T-cell (primary cell): ENCODE results near the gene PLXNA2. TPM values are rescaled to one million over a fixed set of nuclear protein-coding genes. Genes with fewer than 3 reads are reported as not detected.

ENCODE experiments used
- ATAC-seq, 4 experiments: fragments of 200-7000 bp in 3 of 4; fragments of 150-1000 bp in 1 of 4; cut with Tn5 transposase; replicated peaks in 1 of 4; 1 replicate in 3 of 4; 2 replicates in 1 of 4; pipeline ENCODE4 v1.10.0; 2021; ENCODE audit warnings: moderate library complexity in 3 of 4, mild to moderate bottlenecking in 2 of 4, moderate number of reproducible peaks in 1 of 4
- CTCF ChIA-PET, 2 donors: fragments of 300-600 bp; sonication (Branson Sonifier 250); formaldehyde crosslinking; loops; one replicate each; lab custom pipeline; 2022; ENCODE audit warnings: antibody characterized with exemption in 2 of 2; lab: Charles Lee
- POLR2A ChIA-PET, 2 donors: fragments of 300-600 bp; sonication (Branson Sonifier 250); formaldehyde crosslinking; loops; one replicate each; lab custom pipeline; 2022; ENCODE audit warnings: antibody characterized with exemption in 2 of 2; lab: Charles Lee
- DNase-seq, 35 experiments: peaks; one replicate each; pipeline versions ENCODE4 v3.0.0 to v3.0.0-alpha.2; 2013 to 2023
- H3K27ac ChIP-seq: one replicate; pipeline ENCODE4 v1.5.1; 2013; ENCODE audit warnings: low read length
- H3K27me3 ChIP-seq, 2 experiments: replicated peaks in 1 of 2; 1 replicate in 1 of 2; 2 replicates in 1 of 2; pipeline versions ENCODE4 v1.6.1 to v1.7.0; 2013; ENCODE audit warnings: low read length in 1 of 2, mixed read lengths in 1 of 2; ENCODE audit not compliant: control insufficient read depth in 2 of 2, insufficient read depth in 2 of 2; ENCODE audit errors: extremely low read depth in 1 of 2
- H3K36me3 ChIP-seq, 2 donors: 1 replicate in 1 of 2; 2 replicates in 1 of 2; pipeline versions ENCODE4 v1.6.1 to v1.7.0; 2013; ENCODE audit warnings: low read length in 1 of 2; ENCODE audit not compliant: control insufficient read depth in 2 of 2, insufficient read depth in 1 of 2; ENCODE audit errors: extremely low read depth in 1 of 2
- H3K4me1 ChIP-seq, 2 experiments: 1 replicate in 1 of 2; 2 replicates in 1 of 2; pipeline versions ENCODE4 v1.6.1 to v1.7.0; 2013; ENCODE audit warnings: low read length in 2 of 2, mixed read lengths in 1 of 2; ENCODE audit not compliant: insufficient read depth in 2 of 2, control insufficient read depth in 1 of 2; ENCODE audit errors: extremely low read depth in 1 of 2
- H3K4me3 ChIP-seq, 2 donors: 1 replicate in 1 of 2; 2 replicates in 1 of 2; pipeline versions ENCODE4 v1.5.1 to v1.7.0; 2013; ENCODE audit warnings: mild to moderate bottlenecking in 2 of 2, low read length in 1 of 2, moderate library complexity in 1 of 2; ENCODE audit not compliant: control insufficient read depth in 1 of 2; ENCODE audit errors: extremely low read depth in 1 of 2
- H3K9me3 ChIP-seq: 2 replicates; pipeline ENCODE4 v1.7.0; 2013
- H3K27ac Mint-ChIP-seq, 2 donors: one replicate each; pipeline ENCODE4 v1.8.0; 2020 to 2021; ENCODE audit warnings: mild to moderate bottlenecking in 2 of 2, mixed read lengths in 2 of 2
- H3K27me3 Mint-ChIP-seq, 2 donors: one replicate each; pipeline ENCODE4 v1.8.0; 2021 to 2022; ENCODE audit warnings: mixed read lengths in 2 of 2
- H3K36me3 Mint-ChIP-seq: one replicate; pipeline ENCODE4 v1.8.0; 2021; ENCODE audit warnings: mixed read lengths
- H3K4me1 Mint-ChIP-seq, 3 donors: one replicate each; pipeline ENCODE4 v1.8.0; 2020 to 2022; ENCODE audit warnings: mixed read lengths in 3 of 3, mild to moderate bottlenecking in 1 of 3
- H3K4me3 Mint-ChIP-seq, 3 donors: one replicate each; pipeline ENCODE4 v1.8.0; 2020 to 2022; ENCODE audit warnings: mild to moderate bottlenecking in 3 of 3, mixed read lengths in 3 of 3, moderate library complexity in 3 of 3
- H3K9me3 Mint-ChIP-seq, 3 donors: one replicate each; pipeline ENCODE4 v1.8.0; 2020 to 2022; ENCODE audit warnings: mixed read lengths in 3 of 3
- WGBS: methylation state at CpG from one replicate; pipeline ENCODE4 v1.1.5; 2013; ENCODE audit warnings: missing lambda C conversion rate; ENCODE audit not compliant: insufficient coverage; 5-methylcytosine and 5-hydroxymethylcytosine counted together
- total RNA-seq, 35 experiments: library from RNA in 6 of 35; stranded (reverse) in 6 of 35; fragments of 120-200 nt in 1 of 35; gene quantifications; one replicate each; pipeline versions ENCODE4 v1.2.1 to v1.2.4 and lab custom pipeline; 2013 to 2026

PLXNA2 gene
- total RNA-seq, 5 donors from 2014 or later (not counting 1 experiment from before 2014, with no cell fraction given), result 1.3 to 2.6 (median 2.2) TPM

DNA sequence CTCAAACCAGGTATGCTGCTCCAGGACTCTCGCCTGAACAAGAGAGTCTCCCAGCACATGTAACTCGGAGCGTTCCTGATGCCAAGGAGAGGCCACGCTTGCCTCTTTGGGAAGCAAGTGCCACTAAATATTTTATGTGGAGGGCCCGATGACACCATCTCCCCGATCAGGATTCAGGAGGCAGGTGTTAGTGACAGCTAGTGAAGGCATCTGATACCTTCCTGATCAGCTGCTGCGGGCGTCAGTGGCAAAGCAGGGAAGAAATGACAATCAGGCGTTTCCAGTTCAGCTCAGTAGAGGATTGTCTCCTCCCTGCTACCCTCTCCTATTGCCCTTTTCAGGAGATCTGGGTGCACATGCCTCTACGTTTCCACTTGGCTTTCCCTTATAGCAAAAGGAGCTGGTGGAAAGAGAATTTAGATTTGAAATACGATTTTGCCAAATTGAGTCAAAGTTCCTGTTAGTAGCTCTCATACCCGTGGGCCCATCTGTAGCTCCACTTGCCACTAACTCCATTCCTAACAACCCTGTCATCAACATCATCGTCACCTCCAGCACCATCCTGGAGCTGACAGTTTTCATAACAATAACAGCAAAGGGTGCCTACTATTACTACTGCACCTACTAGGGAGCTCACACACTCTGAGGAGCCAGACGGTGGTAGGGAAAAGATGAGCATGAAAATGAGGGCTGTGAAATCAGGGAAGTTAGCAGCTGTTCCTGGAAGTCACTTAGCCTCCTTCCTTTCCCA, 21.6 kb downstream of the PLXNA2 start:
- no peak overlapping the region for H3K4me3 Mint-ChIP-seq
- ATAC-seq, result no peak
- Histone ChIP-seq H3K27me3 (peaks cover 0 to 21% of the 10 kb centered on the region in 2 experiments), H3K4me3 (no peak overlapping the region), H3K36me3 (no peaks in the 10 kb centered on the region), H3K27ac (no peak overlapping the region), H3K9me3 (no peaks in the 10 kb centered on the region), H3K4me1 (no peaks in the 10 kb centered on the region)
- DNase-seq, result no peak
- no peaks in the 10 kb centered on the region for H3K36me3 Mint-ChIP-seq
- H3K9me3 Mint-ChIP-seq, result no peaks in the 10 kb centered on the region
- ChIA-PET CTCF (no interaction called here), POLR2A (no interaction called here)
- 86% methylated on average over 4 of the region's 14 CpGs for WGBS
- H3K4me1 Mint-ChIP-seq, result no peaks in the 10 kb centered on the region
- H3K27me3 Mint-ChIP-seq, result peaks cover 7 to 20% of the 10 kb centered on the region in 2 donors
- no peak overlapping the region for H3K27ac Mint-ChIP-seq

DNA sequence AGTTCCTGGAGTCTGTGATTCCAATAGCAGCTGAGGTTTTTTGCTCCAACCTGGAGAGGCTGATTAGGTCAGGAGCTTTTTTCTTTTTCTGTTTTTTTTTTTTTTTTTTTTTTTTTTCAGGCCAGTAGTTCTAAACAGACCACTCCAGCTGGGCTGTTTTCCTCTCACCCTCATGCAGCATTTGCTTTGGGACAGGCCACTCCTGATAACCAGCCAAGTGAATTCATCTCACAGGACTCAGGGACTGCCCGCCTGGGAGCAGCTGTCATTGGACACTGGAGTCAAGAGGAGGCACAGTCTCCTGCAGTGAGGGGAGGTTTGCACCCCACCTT, 22.9 kb downstream of the PLXNA2 start:
- peaks cover 8 to 25% of the 10 kb centered on the region in 2 donors for H3K27me3 Mint-ChIP-seq
- POLR2A ChIA-PET, result interaction anchor here in 1 of 2 donors (0.6 kb wide), 1 partner anchor 222 kb away, joined by 4 read pairs; no protein-coding TSS in a partner anchor
- WGBS, result 80% methylated on average over 1 of the region's 1 CpG
- Histone ChIP-seq H3K9me3 (no peaks in the 10 kb centered on the region), H3K4me3 (no peak overlapping the region), H3K27me3 (peaks cover 0 to 21% of the 10 kb centered on the region in 2 experiments), H3K27ac (no peak overlapping the region), H3K36me3 (no peaks in the 10 kb centered on the region), H3K4me1 (no peaks in the 10 kb centered on the region)
- no peak for DNase-seq
- H3K4me1 Mint-ChIP-seq, result no peaks in the 10 kb centered on the region
- CTCF ChIA-PET, result interaction anchor here in 1 of 2 donors (0.6 kb wide), 1 partner anchor 202 kb away, joined by 4 read pairs; no protein-coding TSS in a partner anchor
- H3K9me3 Mint-ChIP-seq, result no peaks in the 10 kb centered on the region
- no peak for ATAC-seq
- no peak overlapping the region for H3K27ac Mint-ChIP-seq
- no peak overlapping the region for H3K4me3 Mint-ChIP-seq
- H3K36me3 Mint-ChIP-seq, result peaks cover 4% of the 10 kb centered on the region

DNA sequence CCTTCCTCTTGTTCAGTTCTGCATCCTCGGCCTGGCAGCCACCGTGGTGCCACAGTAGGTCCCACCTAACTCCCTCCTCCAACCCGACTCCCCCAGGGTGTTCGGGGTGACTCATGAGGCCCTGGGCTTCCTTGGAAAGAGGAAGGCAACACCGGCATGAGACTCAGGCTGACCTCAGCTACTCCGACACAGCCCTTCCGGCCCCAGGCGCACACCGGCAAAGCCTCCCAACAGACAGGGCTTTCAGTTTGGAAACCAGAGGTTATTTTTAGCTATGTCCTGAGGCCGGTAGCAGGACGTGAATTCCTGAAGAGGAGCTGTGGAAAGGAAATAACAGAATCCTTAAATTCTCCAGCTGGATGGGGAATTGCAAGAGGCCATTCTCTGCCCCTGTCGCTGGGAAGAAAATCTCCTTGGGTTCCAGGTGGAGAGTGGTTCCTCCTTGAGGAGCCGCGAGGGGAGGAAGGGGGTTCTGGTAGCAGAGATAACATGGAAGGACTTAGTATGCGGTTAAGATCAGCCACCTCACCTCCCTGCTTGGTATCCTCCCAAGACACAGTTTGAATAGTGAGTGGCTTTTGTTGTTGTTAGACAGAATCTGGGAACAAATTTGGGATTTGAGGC, 24.4 kb downstream of the PLXNA2 start:
- no peak overlapping the region for H3K27ac Mint-ChIP-seq
- ChIA-PET POLR2A (no interaction called here), CTCF (no interaction called here)
- Histone ChIP-seq H3K4me3 (no peak overlapping the region), H3K27me3 (peaks cover 0 to 17% of the 10 kb centered on the region in 2 experiments), H3K9me3 (no peaks in the 10 kb centered on the region), H3K4me1 (no peaks in the 10 kb centered on the region), H3K27ac (no peak overlapping the region), H3K36me3 (no peaks in the 10 kb centered on the region)
- 38% methylated on average over 12 of the region's 15 CpGs for WGBS
- ATAC-seq (no peak), DNase-seq (no peak)
- H3K4me1 Mint-ChIP-seq, result no peaks in the 10 kb centered on the region
- H3K27me3 Mint-ChIP-seq, result peaks cover 12 to 23% of the 10 kb centered on the region in 2 donors
- H3K36me3 Mint-ChIP-seq, result peaks cover 7% of the 10 kb centered on the region
- H3K4me3 Mint-ChIP-seq, result no peak overlapping the region
- H3K9me3 Mint-ChIP-seq, result no peaks in the 10 kb centered on the region

DNA sequence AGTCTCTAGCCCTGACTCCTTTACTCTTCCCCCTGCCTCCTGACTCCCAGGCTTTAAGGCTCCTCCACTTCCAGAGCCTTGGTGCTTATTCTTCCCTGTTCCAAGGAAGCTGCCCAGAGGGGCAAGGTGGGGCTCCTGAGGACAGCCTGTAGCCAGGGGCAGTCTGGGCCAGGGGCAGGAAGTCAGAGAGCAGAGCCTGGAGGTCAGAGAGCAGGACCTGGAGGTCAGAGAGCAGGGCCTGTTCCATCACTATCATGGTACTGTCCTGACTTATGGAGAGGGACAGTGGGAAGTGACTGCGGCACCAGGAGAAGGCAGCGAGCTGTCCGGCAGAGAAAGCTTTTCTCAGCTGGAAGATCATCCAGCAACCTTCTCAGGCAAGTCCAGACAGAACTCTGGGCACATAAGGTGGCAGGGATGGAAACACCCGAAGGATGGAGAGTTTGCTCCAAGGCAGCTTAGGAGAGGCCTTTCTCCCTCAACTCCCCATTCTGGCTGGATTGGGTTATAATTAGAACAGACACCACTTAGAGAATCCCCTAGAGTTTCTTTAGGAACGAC, 25.0 kb downstream of the PLXNA2 start:
- POLR2A ChIA-PET, result no interaction called here
- no peak for ATAC-seq
- no peak overlapping the region for H3K4me3 Mint-ChIP-seq
- CTCF ChIA-PET, result no interaction called here
- no peaks in the 10 kb centered on the region for H3K4me1 ChIP-seq
- WGBS, result 73% methylated on average over 3 of the region's 5 CpGs
- peaks cover 7% of the 10 kb centered on the region for H3K36me3 Mint-ChIP-seq
- no peaks in the 10 kb centered on the region for H3K4me1 Mint-ChIP-seq
- DNase-seq, result no peak
- peaks cover 12 to 20% of the 10 kb centered on the region in 2 donors for H3K27me3 Mint-ChIP-seq
- no peaks in the 10 kb centered on the region for H3K36me3 ChIP-seq
- no peak overlapping the region for H3K4me3 ChIP-seq
- H3K27ac Mint-ChIP-seq, result no peak overlapping the region
- H3K27ac ChIP-seq, result no peak overlapping the region
- H3K9me3 ChIP-seq, result no peaks in the 10 kb centered on the region
- no peaks in the 10 kb centered on the region for H3K9me3 Mint-ChIP-seq
- H3K27me3 ChIP-seq, result peaks cover 0 to 17% of the 10 kb centered on the region in 2 experiments

DNA sequence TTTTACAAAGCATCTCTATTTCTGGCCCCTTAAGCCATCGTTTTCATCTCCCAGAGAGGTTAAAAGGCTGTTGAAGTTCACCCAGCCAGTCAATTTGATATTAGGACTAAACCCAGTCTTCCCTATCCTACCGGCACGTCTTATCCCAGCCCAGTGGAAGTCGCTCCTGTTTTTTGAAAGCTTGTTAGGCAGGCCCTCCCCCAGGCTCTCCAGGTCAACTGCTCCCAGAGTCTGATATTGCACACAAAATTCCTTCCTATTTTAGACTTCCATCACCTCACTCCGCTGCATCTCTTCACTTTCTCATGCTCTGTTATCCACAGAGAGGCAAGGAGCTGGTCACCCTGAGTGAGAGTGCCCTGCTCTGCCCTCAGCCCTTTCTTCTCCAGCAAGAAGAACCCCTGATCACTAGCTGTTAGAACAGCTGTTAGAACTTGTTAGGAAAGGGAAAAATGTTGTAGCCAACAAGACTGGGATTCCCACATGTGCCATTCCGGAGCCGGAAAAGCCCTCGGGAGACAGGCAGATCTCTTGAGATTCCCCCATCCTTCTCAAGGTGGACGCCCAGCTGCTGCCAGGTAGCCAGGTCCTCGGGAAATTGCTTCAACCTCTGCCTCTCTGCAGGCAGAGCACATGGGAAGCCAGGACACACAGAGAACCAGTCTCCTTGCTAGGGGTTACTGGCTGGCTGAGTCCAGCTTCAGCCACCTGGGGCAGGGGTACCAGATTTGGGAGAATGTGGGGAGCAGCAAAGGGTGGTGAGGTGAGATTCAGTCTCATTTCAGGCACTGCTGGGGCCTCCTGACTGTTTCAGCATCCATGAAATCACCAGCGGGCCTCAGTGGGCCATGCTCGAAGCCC, 25.7 kb downstream of the PLXNA2 start:
- ChIA-PET POLR2A (no interaction called here), CTCF (no interaction called here)
- WGBS, result 74% methylated on average over 7 of the region's 12 CpGs
- H3K4me3 ChIP-seq, result no peak overlapping the region
- no peaks in the 10 kb centered on the region for H3K36me3 ChIP-seq
- peaks cover 7% of the 10 kb centered on the region for H3K36me3 Mint-ChIP-seq
- H3K27me3 ChIP-seq, result peaks cover 0 to 18% of the 10 kb centered on the region in 2 experiments
- no peaks in the 10 kb centered on the region for H3K9me3 ChIP-seq
- no peak for ATAC-seq
- no peak overlapping the region for H3K27ac Mint-ChIP-seq
- no peaks in the 10 kb centered on the region for H3K4me1 Mint-ChIP-seq
- no peak for DNase-seq
- peaks cover 12 to 20% of the 10 kb centered on the region in 2 donors for H3K27me3 Mint-ChIP-seq
- no peak overlapping the region for H3K27ac ChIP-seq
- H3K4me1 ChIP-seq, result no peaks in the 10 kb centered on the region
- H3K9me3 Mint-ChIP-seq, result no peaks in the 10 kb centered on the region
- no peak overlapping the region for H3K4me3 Mint-ChIP-seq

DNA sequence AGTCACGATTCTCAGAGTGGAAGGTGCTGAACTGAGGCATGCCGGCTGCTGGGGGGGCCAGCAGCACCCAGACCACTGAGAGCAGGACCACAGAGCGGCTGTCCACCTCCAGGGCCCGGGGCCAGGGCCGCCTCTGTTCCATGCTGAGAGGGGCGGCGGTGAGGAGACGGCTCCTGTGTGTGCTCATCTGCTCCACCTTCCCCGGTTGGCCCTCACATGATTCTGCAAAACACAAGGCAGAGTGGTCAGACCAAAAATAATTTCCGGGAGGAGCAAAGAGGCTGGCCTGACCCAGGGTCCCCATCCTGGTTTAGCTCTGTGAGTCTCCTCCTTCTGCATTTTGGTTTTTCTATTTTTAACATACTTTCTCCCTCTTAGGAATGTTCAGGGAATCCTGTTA, 26.4 kb downstream of the PLXNA2 start:
- DNase-seq (no peak), ATAC-seq (no peak)
- Mint-ChIP-seq H3K27ac (no peak overlapping the region), H3K4me3 (no peak overlapping the region), H3K4me1 (no peaks in the 10 kb centered on the region), H3K9me3 (no peaks in the 10 kb centered on the region), H3K36me3 (peaks cover 7% of the 10 kb centered on the region), H3K27me3 (peaks cover 12 to 19% of the 10 kb centered on the region in 2 donors)
- Histone ChIP-seq H3K27me3 (peaks cover 0 to 18% of the 10 kb centered on the region in 2 experiments), H3K4me3 (no peak overlapping the region), H3K4me1 (no peaks in the 10 kb centered on the region), H3K27ac (no peak overlapping the region), H3K36me3 (no peaks in the 10 kb centered on the region), H3K9me3 (no peaks in the 10 kb centered on the region)
- POLR2A ChIA-PET, result no interaction called here
- 73% methylated on average over 9 of the region's 10 CpGs for WGBS
- CTCF ChIA-PET, result no interaction called here
